Measurements from ENCODE around the gene UTS2B. TPM values are rescaled to one million over a fixed set of nuclear protein-coding genes. Genes with fewer than 3 reads are reported as not detected.

Gene UTS2B
- total and polyA plus RNA-seq, 2 of the 13 experiments (the other 11 are each of a cell fraction or from before 2014, with no cell fraction given): 0.03 to 0.46 TPM

DNA sequence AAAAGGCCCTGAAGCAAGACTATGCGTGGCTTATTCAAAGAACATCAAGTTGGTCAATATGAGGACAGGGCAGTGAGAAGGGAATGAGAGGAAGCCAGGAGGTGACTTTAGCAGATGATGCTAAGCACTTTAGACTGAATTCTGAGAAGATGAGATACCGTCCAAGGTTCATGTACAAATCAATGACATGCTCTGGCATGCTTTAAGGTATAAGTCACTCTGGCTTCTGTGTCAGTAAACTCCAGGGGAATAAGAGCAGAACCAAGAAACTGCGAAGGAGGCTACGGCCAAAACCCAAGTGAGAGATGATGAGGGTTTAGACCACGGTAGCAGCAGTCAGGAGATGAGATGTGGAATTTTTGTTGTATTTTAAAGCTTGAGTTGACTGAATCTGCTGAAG is 10.0 kb downstream of the UTS2B start (continued):
- TF ChIP-seq, protein P1, sequence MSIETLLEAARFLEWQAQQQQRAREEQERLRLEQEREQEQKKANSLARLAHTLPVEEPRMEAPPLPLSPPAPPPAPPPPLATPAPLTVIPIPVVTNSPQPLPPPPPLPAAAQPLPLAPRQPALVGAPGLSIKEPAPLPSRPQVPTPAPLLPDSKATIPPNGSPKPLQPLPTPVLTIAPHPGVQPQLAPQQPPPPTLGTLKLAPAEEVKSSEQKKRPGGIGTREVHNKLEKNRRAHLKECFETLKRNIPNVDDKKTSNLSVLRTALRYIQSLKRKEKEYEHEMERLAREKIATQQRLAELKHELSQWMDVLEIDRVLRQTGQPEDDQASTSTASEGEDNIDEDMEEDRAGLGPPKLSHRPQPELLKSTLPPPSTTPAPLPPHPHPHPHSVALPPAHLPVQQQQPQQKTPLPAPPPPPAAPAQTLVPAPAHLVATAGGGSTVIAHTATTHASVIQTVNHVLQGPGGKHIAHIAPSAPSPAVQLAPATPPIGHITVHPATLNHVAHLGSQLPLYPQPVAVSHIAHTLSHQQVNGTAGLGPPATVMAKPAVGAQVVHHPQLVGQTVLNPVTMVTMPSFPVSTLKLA (IDR thresholded peaks at IDR 0.05): no peak
- TF ChIP-seq ZNF451 (CRISPR knock-in tag; IDR thresholded peaks at IDR 0.05) (no peak), ELF1 (CRISPR knock-in tag; IDR thresholded peaks at IDR 0.05) (no peak), SKI (IDR thresholded peaks at IDR 0.05; ENCODE audit: partially characterized antibody) (no peak), MEIS2 (CRISPR knock-in tag; IDR thresholded peaks at IDR 0.05) (no peak), ZSCAN29 (CRISPR knock-in tag; conservative IDR thresholded peaks at IDR 0.05) (no peak), HDAC6 (IDR thresholded peaks at IDR 0.05; ENCODE audit: low read depth, low read length) (no peak), SOX6 (IDR thresholded peaks at IDR 0.05) (no peak), SOX6 (CRISPR knock-in tag; IDR thresholded peaks at IDR 0.05) (no peak), IRF2 (CRISPR knock-in tag; IDR thresholded peaks at IDR 0.05) (no peak)
- TF ChIP-seq, protein P2, sequence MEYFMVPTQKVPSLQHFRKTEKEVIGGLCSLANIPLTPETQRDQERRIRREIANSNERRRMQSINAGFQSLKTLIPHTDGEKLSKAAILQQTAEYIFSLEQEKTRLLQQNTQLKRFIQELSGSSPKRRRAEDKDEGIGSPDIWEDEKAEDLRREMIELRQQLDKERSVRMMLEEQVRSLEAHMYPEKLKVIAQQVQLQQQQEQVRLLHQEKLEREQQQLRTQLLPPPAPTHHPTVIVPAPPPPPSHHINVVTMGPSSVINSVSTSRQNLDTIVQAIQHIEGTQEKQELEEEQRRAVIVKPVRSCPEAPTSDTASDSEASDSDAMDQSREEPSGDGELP (IDR thresholded peaks at IDR 0.05; ENCODE audit: borderline replicate concordance, low read depth): no peak
- TF ChIP-seq, protein P3, sequence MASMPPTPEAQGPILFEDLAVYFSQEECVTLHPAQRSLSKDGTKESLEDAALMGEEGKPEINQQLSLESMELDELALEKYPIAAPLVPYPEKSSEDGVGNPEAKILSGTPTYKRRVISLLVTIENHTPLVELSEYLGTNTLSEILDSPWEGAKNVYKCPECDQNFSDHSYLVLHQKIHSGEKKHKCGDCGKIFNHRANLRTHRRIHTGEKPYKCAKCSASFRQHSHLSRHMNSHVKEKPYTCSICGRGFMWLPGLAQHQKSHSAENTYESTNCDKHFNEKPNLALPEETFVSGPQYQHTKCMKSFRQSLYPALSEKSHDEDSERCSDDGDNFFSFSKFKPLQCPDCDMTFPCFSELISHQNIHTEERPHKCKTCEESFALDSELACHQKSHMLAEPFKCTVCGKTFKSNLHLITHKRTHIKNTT (CRISPR knock-in tag; IDR thresholded peaks at IDR 0.05): no peak
- TF ChIP-seq, protein P4, sequence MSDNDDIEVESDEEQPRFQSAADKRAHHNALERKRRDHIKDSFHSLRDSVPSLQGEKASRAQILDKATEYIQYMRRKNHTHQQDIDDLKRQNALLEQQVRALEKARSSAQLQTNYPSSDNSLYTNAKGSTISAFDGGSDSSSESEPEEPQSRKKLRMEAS (IDR thresholded peaks at IDR 0.05): no peak
